Activated CD4-positive, alpha-beta T cell treated with anti-CD3 and anti-CD28 coated beads, Interleukin-2, amount 50 U/mL, for 48 hours (primary cell): ENCODE measurements around the gene AMPH.
"Not testable (repeated sequence)": the region's sequence is repeated elsewhere in the genome, so short reads cannot be mapped to it uniquely, and the experiment has no call there.

ENCODE experiments used
- DNase-seq, 2 experiments: peaks; one replicate each; pipeline ENCODE4 v3.0.0-alpha.2; 2020

The AMPH gene

GRCh38 chr7:38625866-38626265 lies 5.3 kb downstream of the AMPH start:
- no peak for DNase-seq

GRCh38 chr7:38615665-38616064 lies 15.5 kb downstream of the AMPH start:
- DNase-seq: no peak

GRCh38 chr7:38607466-38607865 lies 23.7 kb downstream of the AMPH start:
- DNase-seq: no peak

- DNase-seq: no peak
These were observed 30.4 kb downstream of the AMPH start for GRCh38 chr7:38600741-38601140.

GRCh38 chr7:38594949-38595348 lies 36.2 kb downstream of the AMPH start:
- no peak for DNase-seq

GRCh38 chr7:38592737-38593288 lies 38.4 kb downstream of the AMPH start:
- no peak for DNase-seq

GRCh38 chr7:38585572-38586354 lies 45.4 kb downstream of the AMPH start:
- DNase-seq: no peak

GRCh38 chr7:38584443-38585210 lies 46.5 kb downstream of the AMPH start:
- no peak for DNase-seq

GRCh38 chr7:38580485-38580884 lies 50.7 kb downstream of the AMPH start:
- no peak for DNase-seq

- no peak for DNase-seq
These were observed 57.1 kb downstream of the AMPH start for GRCh38 chr7:38574086-38574485.

- not testable (repeated sequence) for DNase-seq
These were observed 59.6 kb downstream of the AMPH start for GRCh38 chr7:38571620-38572019.

GRCh38 chr7:38568497-38568896 lies 62.7 kb downstream of the AMPH start:
- no peak for DNase-seq

- no peak for DNase-seq
These were observed 65.9 kb downstream of the AMPH start for GRCh38 chr7:38565289-38565688.

GRCh38 chr7:38563741-38564140 lies 67.4 kb downstream of the AMPH start:
- no peak for DNase-seq

- no peak for DNase-seq
These were observed 70.0 kb downstream of the AMPH start for GRCh38 chr7:38561166-38561565.

- DNase-seq: no peak
These were observed 72.3 kb downstream of the AMPH start for GRCh38 chr7:38558761-38559345.

- DNase-seq: no peak
These were observed 76.6 kb downstream of the AMPH start for GRCh38 chr7:38554586-38554985.

- DNase-seq: no peak
These were observed 80.3 kb downstream of the AMPH start for GRCh38 chr7:38550836-38551235.

- DNase-seq: no peak
These were observed 82.6 kb downstream of the AMPH start for GRCh38 chr7:38548605-38549004.

GRCh38 chr7:38546763-38547162 lies 84.4 kb downstream of the AMPH start:
- no peak for DNase-seq

GRCh38 chr7:38545977-38546376 lies 85.2 kb downstream of the AMPH start:
- no peak for DNase-seq

GRCh38 chr7:38542156-38542555 lies 89.0 kb downstream of the AMPH start:
- DNase-seq: no peak

GRCh38 chr7:38541440-38541839 lies 89.7 kb downstream of the AMPH start:
- no peak for DNase-seq
